Measurements from ENCODE around the gene ERG. TPM values are rescaled to one million over a fixed set of nuclear protein-coding genes. Genes with fewer than 3 reads are reported as not detected.

ERG gene
- total RNA-seq, 3 donors from 2014 or later, result 12.2 to 21.0 (median 14.0) TPM

DNA sequence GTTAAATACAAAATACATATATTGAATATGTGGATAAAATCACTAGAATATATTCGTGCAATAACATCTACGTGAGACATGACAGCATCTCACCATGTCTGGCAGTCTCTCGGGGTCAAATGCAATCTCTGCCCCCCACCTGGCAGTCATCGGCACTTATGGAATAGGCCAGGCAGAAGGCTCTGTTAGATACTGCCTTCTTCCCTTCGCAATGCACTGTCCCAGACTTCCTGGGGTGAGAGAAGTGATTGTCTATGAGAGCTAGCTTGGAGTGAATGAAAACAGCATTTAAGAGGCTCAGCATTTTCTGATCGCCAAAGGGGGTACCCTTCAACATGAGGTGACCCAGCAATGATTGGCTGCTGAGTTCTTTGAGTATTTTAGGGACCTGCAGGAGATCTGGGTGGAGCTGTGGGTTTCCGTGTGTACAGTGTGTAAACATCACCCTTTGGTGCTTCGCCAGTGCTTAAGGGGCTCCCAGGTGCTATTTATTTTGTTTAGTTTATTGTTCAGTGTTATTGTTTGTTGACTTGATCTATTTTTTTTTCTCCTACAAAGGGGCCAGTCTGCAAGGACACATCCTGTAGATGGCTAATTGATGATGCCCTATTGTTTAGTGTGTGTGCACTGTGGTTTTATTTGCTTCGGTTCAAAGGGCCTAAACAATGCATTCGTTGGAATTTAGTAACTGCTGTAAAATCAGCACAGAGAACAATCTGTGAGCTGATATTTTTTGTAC, 10.2 kb downstream of the ERG start:
- no peak for DNase-seq (ENCODE audit: low spot score in 2 of 2)
- no peaks in the 10 kb centered on the region for H3K36me3 ChIP-seq
- no peaks in the 10 kb centered on the region for H3K9me3 ChIP-seq
- H3K27me3 ChIP-seq, result no peaks in the 10 kb centered on the region
- no peak for TF ChIP-seq CTCF (IDR thresholded peaks at IDR 0.05)
- TF ChIP-seq POLR2AphosphoS5 (IDR thresholded peaks at IDR 0.05), result no peak
- no peak for TF ChIP-seq POLR2A (IDR thresholded peaks at IDR 0.05)
- no peak overlapping the region for H3K4me3 ChIP-seq
- peak overlapping the region in 1 of 2 donors; percentile 59 for H3K27ac ChIP-seq
- H3K4me1 ChIP-seq, result no peaks in the 10 kb centered on the region
- intact Hi-C loops (cut with DNase I; ENCODE audit: low total_unique reads), result no loop called here

DNA sequence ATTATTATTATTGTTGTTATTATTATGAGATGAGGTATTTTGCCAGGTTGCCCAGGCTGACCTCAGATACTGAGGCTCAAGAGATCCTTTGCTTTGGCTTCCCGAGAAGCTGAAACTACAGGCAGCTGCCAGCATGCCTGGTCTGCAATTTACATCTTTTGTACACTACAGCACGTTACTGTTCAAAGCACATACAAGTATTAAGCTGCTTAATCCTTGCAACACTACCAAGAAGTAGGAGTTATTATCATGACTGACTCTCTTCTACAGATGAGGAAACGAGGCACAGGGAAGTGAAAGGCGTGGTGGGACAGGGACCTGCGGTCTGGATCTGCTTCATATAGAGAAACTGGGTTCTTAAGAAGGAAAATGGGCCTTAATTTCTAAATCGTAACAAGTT, 11.6 kb downstream of the ERG start:
- DNase-seq (ENCODE audit: low spot score in 2 of 2), result no peak
- Histone ChIP-seq H3K36me3 (no peaks in the 10 kb centered on the region), H3K4me1 (no peaks in the 10 kb centered on the region), H3K27me3 (no peaks in the 10 kb centered on the region), H3K27ac (no peak overlapping the region), H3K9me3 (no peaks in the 10 kb centered on the region), H3K4me3 (no peak overlapping the region)
- intact Hi-C loops (cut with DNase I; ENCODE audit: low total_unique reads), result no loop called here
- no peak for TF ChIP-seq POLR2A (IDR thresholded peaks at IDR 0.05)
- no peak for TF ChIP-seq POLR2AphosphoS5 (IDR thresholded peaks at IDR 0.05)
- no peak for TF ChIP-seq CTCF (IDR thresholded peaks at IDR 0.05)

- no peak for DNase-seq (ENCODE audit: low spot score in 2 of 2)
- TF ChIP-seq POLR2A (IDR thresholded peaks at IDR 0.05), result no peak
- no peak for TF ChIP-seq POLR2AphosphoS5 (IDR thresholded peaks at IDR 0.05)
- no peak for TF ChIP-seq CTCF (IDR thresholded peaks at IDR 0.05)
- Histone ChIP-seq H3K9me3 (no peaks in the 10 kb centered on the region), H3K4me3 (no peak overlapping the region), H3K27ac (no peak overlapping the region), H3K4me1 (no peaks in the 10 kb centered on the region), H3K36me3 (no peaks in the 10 kb centered on the region), H3K27me3 (no peaks in the 10 kb centered on the region)
- intact Hi-C loops (cut with DNase I; ENCODE audit: low total_unique reads), result no loop called here
These were observed 12.1 kb downstream of the ERG start for GRCh38 chr21:38486221-38486620.

DNA sequence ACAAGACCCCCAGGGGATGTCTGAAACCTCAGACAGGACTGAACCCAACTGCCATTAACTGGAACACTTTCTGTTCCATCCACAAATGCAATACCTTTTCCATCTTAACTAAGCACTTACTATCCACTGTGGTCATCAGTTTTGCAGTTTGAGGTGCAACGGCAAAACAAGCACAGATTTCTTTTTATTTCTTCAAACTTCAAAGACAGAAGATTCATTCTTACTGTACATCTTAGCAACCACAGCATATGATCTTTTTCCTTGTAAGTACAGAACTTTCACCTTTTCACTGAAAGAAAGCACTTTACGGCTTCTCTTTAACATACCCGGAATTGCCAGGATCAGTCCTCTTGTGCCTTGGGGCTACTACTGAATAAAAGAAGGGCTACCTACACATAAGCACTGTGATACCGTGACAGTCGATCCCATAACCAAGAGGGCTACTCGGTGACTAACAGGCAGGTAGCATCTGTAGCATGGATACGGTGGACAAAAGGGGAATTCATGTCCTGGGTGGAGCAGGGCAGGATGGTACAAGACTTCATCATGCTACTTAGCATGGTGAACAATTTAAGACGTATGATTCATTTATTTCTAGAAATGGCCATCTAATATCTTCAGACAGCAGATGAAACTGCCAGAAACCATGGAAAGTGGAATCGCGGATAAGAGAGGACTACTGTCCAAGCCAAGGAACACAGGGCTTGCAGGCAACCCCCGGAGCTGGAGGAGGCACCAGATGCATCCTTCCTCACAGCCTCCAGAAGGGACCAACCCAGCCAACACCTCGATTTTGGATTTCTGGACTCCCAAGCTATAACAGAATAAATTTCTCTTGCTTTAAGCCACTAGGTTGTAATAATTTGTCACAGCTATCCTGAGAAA, 18.4 kb downstream of the ERG start:
- intact Hi-C loops (cut with DNase I; ENCODE audit: low total_unique reads), result no loop called here

More for the DNA sequence above, 18.4 kb downstream of the ERG start:
- H3K4me3 ChIP-seq, result no peak overlapping the region
- TF ChIP-seq POLR2AphosphoS5 (IDR thresholded peaks at IDR 0.05) (no peak), POLR2A (IDR thresholded peaks at IDR 0.05) (no peak), CTCF (IDR thresholded peaks at IDR 0.05) (no peak)
- no peak overlapping the region for H3K27ac ChIP-seq
- no peak for DNase-seq (ENCODE audit: low spot score in 2 of 2)
- H3K9me3 ChIP-seq, result no peaks in the 10 kb centered on the region
- H3K27me3 ChIP-seq, result peaks cover 0 to 4% of the 10 kb centered on the region in 2 donors
- no peaks in the 10 kb centered on the region for H3K4me1 ChIP-seq
- no peaks in the 10 kb centered on the region for H3K36me3 ChIP-seq
